GM19452 (cell line): ENCODE measurements around the gene THAP5.

Source experiments
- ATAC-seq: cut with Tn5 transposase; IDR thresholded peaks from one replicate; pipeline ENCODE4 v1.9.1; 2021; ENCODE audit not compliant: unreplicated experiment

THAP5 gene

DNA sequence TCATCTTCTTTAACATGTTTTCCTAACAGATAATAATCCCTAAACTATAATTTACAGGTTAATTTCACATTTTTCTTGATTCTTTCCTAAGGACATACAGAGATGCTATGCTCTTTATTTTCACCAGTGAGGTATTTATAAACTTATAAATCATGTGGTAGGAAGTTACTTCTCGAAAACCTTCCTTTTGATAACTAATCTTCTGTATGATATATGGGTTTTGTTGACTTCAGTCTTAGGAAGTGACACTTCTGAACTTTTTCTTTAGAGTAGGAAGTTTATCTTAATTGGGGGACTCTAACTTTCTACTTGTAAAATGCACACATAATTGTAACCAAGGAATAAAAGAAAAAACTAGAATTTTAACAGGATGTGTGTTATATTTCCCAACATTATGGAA, 33.8 kb downstream of the THAP5 start:
- ATAC-seq = no peak

DNA sequence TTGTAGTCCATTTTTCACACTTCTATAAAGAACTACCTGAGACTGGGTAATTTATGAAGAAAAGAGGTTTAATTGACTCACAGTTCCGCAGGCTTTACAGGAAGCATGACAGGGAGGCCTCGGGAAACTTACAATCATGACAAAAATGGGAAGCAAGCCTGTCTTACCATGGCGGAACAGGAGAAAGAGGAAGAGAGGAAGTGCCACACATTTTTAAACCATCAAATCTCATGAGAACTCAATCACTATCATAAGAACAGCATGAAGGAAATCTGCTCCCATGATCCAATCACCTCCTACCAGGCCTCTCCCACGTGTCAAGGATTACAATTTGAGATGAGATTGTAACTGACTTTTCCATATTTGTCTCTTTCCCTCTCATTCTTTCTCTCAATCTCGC, 34.2 kb downstream of the THAP5 start:
- ATAC-seq = no peak

GRCh38 chr7:108533712-108534111, 35.8 kb downstream of the THAP5 start:
- ATAC-seq = no peak

DNA sequence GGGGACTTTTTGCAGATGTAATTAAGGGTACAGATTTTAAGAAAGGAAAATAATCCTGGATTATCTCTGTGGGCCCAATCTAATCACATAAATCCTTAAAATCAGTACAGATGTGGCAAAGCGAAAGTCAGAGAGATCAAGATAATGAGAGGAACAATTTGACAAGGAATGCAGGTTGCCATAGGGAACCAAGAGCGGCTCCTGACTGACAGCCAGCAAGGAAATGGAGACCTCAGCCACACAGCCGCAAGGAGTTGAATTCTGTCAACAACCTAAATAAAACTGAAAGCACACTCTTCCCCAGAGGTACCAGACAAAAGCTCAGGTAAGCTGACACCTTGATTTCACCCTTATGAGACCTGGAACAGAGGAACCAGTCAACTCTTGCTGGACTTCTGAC, 40.2 kb downstream of the THAP5 start:
- ATAC-seq = no peak

DNA sequence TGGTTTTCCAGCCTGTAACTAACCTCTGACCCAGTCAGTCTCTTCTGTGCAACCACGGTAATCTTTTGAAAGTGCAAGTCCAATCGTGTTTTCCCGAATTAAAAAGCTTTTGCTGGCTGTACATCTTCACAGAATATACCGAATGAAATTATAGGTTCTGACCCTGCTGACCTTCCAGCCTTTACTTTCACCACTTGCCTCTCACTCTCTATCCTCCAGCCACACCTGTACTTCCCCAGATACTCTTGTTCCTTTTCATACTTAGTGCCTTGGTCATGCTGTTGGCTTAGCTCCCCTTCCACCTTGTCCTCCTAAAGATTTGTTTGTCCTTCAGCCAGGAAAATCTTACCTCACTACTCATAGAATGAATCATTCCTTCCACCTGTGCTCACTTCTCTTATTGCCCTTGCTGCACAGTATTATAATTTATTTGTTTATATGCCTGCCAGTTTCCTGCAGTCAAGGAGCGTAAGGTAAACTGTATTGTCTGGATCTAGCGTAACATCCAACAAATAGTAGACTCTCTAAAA, 41.3 kb downstream of the THAP5 start:
- ATAC-seq = no peak

DNA sequence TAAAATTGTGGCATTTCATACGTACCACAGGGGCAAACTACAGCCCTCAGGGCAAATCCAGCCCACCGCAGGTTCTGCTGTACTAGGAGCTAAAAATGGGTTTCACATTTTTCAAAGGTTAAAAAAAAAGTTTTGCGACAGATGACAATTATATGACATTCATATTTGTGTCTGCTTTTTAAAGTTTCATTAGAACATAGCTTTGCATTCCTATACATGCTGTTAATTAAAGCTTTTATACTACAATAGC, 42.8 kb downstream of the THAP5 start:
- no peak for ATAC-seq

GRCh38 chr7:108525985-108526767, 43.3 kb downstream of the THAP5 start, which contains the start of gene PNPLA8:
Gene PNPLA8 (minus strand): TSS chr7:108526135. CDS start chr7:108515491, 10,644 bp downstream.
- ATAC-seq = peak; percentile 91

- ATAC-seq = peak; percentile 48
Measured at GRCh38 chr7:108525327-108525984, 44.0 kb downstream of the THAP5 start.

DNA sequence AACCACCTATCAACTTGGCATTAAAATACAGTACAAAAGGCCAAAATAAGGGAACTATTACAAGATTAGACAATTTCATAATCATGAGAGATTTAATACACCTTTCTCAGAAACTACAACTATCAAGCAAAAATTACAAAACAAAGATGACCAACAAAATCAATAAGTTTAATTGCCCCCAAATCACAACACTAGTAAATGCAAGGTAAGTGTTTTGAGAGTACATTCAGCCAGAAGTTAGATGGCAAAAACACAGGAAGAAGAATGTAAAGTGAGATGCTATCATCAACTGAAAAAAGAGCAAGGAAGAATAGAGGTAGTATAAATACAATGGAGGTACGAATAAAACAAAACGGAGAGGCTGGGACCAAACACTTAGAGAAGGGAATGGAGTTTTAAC, 46.7 kb downstream of the THAP5 start:
- no peak for ATAC-seq

- ATAC-seq = no peak
Measured at GRCh38 chr7:108517951-108518350, 51.6 kb downstream of the THAP5 start.

DNA sequence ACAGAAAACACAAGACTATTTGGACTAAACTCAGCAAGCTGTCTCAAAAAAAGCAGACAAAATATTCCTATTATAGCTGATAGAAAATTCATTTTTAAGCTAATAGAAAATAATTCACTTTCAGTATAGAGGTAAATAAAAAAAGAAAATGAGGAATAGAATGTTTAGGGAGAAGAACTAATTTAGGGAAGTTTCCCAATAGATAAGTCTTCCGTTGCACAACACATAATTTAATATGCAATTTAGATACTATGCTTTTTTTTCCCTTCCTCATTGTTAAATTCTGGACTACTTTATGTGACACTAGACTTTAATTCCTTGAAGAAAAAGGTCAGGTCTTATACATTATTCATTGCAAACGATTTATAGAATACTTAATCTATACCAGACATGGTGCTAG, 53.9 kb downstream of the THAP5 start:
- ATAC-seq = no peak

DNA sequence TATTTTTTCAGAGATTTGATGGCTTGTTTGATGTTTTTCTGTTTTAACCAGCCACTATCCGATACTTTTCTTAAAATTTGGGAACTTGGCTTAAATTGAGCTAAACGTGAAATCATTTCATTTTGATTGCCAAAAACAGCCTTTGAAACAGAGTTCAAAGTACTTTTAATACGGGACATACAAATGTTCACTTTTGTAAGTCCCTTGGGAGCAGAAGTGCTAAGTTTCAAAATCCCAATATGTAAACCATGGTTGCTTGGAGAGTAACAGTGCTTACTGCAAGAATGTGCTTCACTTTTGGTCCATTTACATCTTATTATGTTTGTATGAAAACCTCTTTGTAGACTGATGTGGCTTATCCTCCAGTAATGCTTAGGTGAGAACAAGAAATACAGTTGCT, 54.5 kb downstream of the THAP5 start:
- ATAC-seq = no peak
